ENCODE results near the gene RAB10.
A peak's percentile ranks its signal among the peaks of the same experiment; 100 is the strongest.
"Not testable (repeated sequence)": the region's sequence is repeated elsewhere in the genome, so short reads cannot be mapped to it uniquely, and the experiment has no call there.

Gene RAB10
- 58.8 to 242 (median 168) reads per million in 3 experiments for total RNA-seq

DNA sequence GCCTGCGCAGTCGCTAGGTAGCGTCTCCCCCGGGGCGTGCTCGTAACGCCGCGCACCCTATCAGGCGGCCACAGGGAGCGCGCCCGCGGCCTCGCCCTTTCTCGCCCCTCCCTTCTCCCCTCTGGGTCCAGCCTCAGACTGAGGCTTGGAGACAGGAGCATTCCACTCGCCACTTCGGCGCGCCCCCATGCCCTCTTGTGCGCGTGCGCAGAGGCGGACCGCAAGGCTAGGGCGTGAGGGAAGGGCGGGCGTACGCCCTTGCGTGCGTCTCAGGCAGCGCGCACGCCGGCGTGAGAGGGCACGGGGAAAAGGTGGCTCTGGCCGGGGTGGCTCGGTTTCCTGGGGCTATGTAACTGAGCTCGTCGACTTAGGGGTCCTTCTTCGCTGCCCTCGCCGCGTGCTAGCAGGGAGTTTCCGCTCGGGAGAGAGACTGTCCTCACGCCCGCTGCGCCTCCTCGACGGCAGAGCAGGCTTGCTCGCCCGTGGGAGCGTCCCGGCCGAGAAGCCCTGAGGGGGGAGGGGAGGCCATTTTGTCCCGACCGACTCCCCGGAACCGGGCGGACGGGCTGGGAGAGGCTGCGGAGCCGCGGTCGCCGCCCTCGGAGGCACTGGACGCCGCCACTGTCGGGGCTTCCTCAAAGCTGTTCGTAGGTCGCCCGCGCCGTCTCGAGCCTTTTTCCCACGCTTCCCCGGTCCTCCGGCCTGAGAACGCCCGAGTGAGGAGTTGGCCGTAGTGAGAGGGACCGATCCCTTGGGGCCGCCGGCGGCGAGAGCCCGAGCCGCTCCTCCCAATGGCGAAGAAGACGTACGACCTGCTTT, at the start of gene RAB10:
RAB10 (plus strand) TSS at position 267 of the 819 bp plus-strand sequence; CDS start at position 792, 525 bp downstream.
- peak; percentile 99 for DNase-seq

DNA sequence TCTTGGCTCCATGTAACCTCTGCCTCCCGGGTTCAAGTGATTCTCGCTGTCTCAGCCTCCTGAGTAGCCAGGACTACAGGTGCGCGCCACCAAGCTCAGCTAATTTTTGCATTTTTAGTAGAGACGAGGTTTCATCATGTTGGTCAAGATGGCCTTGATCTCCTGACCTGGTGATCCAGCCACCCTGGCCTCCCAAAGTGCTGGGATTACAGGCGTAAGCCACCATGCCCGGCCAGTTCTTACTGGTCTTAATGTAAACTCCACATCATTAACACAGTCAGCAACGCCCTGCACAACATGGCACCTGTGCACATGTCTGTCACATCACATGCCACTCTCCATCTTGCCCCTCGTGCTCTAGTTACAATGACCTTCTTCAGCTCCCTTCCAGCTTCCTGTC, 45.8 kb upstream of the RAB10 start:
- no peak for DNase-seq

DNA sequence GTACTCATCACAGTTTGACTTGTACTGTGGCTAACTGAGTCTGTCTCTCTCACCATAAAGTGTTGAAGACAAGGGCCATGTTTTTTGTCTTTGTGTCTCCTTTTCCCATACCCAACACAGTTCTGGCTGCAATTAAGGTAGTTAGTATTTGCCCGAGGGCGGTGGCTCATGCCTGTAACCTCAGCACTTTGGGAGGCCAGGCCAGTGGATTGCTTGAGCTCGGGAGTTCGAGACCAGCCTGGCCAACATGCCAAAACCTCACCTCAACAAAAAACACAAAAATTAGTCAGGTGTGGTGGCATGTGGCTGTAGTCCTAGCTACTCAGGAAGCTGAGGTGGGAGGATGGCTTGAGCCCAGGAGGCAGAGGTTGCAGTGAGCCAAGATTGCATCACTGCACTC, 44.7 kb upstream of the RAB10 start:
- DNase-seq: no peak

DNA sequence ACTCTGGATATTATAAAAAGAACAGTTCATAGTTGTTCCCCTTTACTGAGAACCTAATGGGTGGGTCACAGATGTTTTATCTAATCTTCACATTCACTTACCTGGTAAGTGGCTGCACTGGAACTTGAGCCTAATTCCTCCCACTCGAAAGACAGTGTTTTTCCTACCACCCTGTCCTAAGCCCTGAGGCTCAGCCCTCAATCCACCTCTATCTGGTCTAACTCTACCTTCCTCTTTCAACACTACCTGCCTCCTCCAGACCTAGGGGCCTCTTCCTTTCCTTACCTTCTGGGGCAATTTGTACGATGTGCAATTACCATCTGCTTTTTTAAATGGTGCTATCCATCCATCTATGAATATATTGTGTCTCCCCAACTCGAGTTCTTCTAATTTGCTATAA, 41.9 kb upstream of the RAB10 start:
- DNase-seq: no peak

DNA sequence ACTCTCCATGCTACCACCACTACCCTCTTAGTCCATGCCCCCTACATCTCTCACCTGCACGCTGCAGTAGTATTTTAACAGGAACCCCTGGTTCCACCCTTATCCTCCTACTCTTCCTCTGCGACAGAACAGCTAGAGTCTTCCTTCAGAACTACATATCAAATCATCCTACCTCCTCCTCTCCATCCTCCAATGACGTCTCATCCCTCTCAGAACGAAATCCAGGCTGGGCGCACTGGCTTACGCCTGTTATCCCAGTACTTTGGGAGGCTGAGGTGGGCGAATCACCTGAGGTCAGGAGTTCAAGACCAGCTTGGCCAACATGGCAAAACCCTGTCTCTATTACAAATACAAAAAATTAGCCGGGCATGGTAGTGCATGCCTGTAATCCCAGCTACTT, 41.3 kb upstream of the RAB10 start:
- DNase-seq: no peak

DNA sequence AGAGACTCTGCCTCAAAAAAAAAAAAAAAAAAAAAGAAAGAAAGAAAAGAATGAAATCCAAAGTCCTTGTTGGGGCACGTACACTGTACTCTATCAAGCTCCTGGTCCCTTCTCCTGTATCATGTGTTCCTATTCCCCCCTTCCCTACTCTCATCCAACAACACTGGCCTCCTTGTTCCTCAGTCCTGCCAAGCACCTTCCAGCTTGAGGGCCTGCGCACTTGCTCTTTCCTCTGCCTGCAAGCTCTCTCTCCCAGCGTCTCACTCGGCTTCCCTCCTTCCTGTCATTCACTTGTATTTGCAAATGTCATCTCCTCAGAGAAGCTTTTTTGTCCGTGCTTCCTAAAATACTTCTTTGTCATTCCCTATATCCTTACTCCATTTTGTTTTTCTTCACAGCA, 40.8 kb upstream of the RAB10 start:
- no peak for DNase-seq

DNA sequence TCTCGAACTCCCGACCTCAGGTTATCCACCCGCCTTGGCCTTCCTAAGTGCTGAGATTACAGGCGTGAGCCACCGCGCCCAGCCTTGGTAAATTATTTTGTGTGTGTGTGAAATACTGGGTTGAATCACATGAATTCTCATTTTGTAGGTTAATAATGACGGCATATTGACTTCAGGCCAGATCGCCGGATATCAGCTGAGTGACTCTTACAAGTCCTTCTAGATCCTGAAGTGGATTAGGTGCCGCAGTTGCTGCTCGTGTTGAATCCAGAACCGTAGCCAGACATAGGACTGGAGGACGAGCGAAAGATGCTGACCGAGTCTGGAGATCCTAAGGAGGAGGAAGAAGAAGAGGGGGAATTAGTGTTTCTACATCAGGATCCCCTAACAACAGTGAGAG, 39.4 kb upstream of the RAB10 start:
- no peak for DNase-seq

DNA sequence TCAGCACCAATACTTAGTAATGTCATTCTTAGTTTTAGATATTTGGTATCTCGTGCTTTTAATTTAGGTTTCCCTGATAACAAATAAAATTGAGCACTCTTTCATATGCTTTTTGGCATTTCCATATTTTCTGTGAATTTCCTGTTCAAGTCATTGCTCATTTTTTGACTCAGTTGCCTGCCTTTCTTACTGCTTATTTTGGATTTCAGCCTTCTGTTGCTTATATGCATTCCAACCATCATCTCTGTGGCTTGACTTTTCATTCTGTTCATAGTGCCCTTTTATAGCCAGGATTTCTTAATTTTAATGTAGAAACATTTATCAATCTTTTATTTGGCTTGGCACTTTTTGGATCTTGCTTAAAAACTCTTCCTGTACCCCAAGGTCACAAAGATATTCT, 37.0 kb upstream of the RAB10 start:
- no peak for DNase-seq

DNA sequence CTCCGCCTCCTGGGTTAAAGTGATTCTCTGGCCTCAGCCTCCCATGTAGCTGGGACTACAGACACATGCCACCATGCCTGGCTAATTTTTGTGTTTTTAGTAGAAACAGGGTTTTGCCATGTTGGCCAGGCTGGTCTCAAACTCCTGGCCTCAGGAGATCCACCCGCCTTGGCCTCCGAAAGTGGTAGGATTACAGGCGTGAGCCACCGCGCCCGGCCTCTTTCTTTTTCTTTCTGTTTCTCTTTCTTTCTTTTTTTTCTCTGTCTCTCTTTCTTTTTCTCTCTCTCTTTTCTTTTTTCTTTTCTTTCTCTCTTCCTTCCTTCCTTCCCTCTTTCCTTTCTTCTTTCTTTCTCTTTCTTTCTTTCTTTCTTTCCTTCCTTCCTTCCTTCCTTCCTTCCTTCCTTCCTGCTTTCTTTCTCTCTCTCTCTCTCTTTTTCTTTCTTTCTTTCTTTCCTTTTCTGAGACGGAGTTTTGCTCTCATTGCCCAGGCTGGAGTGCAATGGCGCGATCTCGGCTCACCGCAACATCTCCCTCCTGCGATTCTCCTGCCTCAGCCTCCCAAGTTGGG, 35.0 kb upstream of the RAB10 start:
- not testable (repeated sequence) for DNase-seq

DNA sequence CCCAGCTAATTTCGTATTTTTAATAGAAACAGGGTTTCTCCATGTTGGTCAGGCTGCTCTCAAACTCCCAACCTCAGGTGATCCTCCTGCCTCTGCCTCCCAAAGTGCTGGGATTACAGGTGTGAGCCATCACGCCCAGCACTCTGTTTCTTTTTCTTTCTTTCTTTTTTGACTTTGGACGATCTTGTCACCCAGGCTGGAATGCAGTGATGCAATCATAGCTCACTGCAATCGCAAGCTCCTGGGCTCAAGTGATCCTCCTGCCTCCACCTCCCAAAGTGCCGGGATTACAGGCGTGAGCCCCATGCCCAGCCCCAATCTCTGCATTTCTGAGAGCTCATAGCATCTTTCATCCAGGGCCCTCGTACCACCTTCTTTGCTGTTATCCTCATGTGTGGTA, 34.5 kb upstream of the RAB10 start:
- DNase-seq: not testable (repeated sequence)

DNA sequence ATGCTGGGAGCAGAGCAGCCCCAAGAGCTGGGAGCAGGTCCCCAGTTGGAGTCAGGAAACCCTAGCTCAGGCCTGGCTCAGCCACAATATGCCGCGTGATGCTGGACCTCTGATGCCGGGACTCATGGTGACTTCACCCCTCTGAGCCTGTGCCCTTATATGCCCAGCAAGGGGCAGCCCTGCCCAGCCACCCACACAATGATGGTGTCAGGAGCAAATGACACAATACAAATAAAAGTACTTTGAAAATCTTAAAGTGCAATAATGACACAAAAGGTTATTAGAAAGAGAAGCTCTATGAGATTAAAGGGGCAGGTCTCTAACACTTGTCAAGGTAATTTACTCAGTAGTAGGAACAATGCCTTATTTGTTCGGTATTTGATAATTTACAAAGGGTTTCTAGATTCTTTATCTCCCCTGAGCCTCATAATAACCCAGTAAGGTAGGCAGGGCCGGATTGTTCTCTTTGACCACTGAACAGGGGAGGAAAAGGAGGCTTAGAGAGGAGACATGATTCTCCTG, 33.3 kb upstream of the RAB10 start:
- no peak for DNase-seq

DNA sequence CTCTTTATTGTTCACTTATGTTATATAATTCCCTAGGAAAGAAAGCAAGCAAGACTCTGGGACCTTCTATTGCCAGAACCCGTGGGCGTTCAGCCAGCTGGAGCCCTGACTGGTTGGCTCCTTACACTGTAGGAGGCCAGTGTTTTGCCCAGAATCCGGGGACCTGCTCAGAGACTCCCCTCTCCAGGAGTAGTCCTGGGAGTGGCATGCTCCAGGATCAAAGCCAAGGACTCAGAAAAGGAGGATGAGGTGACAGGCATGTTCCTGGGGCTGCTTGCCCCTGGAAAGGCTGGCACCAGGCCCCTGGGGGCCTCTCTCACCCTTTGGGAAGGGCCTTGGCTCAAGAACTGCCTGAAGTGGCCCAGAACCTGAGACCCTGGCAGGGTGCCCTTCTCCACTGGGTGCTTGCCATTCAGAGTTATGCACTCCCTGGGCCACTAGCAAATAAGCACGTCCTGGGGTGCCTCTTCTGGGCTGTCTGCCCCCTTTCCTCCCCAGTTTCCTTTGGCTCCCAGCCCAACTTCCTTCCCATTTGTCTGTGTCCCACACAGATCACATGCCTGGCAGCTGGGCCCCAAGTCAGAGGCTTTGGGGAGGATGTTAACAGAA, 32.0 kb upstream of the RAB10 start:
- DNase-seq: no peak

DNA sequence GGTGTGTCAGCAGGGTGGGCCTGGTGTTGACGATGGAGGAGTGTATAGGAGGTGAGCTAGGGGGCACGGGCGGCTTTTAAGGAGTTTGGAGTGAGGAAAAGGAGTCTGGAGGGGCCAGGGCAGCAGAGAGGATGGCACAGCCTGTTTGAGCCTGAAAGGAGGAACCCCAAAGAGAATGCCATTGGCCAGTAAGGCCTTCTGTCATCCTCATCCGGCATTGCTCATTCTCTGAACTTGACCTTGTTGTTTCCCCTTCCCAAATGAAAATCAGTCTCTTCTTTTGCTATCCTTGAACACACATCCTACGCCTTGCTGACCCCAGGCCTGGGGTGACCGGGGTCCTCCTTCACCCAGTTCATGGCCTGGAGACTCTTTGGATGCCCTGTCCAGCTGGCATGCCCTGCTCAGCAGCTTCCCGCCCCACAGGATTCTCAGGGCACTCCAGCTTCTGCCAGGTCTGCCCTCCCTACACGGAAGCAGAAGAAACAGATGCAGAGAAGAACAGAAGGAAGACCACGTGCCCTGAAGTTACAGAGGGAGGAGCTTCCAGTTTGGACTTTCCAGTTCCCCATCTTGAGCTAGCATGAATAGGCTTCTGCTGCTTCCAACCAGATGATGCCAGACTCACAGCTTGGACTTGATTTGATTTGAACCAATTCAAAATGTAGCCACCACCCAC, 31.1 kb upstream of the RAB10 start:
- DNase-seq: no peak

DNA sequence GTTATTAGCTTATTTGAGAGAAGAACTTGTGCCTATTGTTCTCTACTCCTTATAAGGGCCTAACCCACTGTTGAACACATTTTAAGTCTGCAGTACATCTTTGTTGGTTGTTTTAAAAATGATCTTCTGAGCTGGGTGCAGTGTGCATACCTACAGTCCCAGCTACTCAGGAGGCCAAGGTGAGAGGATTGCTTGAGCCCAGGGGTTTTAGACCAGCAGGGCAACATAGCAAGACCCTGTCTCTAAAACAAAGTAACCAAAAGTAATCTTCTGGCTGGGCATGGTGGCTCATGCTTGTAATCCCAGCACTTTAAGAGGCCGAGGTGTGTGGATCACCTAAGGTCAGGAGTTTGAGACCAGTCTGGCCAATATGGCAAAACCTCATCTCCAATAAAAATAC, 25.8 kb upstream of the RAB10 start:
- DNase-seq: no peak

DNA sequence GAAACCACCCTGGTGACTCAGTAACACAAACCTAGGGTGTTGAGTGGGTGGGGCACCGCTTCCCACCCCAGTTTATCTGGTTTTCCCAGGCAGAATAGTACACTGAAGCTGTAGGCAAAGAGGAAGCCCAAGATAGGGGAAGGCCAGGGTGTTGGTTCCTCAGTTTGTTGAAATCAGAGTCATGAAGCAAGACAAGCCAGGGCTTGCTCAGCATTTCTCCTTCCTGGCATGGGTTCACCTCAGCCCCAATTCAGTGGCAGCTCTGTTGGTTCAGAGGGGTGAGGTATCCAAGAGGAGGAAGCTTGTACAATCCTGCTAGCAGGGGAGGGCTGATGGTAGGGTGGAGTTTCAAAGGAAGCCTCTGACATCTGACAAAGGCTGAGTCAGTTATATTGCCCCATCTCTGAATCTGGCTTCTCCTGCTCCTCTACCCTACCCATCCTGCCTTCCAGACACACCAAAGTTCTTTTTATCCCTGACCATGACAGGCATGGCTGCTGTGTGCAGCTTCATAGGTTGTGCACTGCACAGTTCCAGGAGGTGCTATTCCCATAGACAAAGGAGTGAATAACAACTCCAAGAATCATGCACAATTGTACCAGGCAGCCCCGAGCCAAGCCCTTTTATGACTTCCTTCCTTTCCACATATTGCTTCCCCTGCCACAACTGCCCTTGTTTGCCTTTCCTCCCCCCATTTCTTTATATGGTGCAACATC, 24.9 kb upstream of the RAB10 start:
- DNase-seq: no peak

DNA sequence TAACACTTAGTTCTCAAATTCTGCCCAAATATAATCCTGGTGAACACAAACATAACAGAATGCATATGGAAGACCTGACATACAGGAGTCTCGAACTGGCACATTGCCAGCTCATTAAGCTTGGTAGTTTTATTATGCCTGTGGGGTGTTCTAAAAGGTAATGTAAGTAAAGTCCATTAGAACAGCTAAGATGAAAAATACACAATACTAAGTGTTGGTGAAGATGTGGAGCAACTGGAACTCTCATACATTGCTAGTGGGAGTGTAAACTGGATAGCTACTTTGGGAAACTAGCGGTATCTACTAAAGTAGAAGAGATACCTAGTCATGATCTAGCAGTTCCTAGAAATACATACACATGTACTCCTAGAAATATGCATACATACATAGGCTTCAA, 24.3 kb upstream of the RAB10 start:
- DNase-seq: no peak

DNA sequence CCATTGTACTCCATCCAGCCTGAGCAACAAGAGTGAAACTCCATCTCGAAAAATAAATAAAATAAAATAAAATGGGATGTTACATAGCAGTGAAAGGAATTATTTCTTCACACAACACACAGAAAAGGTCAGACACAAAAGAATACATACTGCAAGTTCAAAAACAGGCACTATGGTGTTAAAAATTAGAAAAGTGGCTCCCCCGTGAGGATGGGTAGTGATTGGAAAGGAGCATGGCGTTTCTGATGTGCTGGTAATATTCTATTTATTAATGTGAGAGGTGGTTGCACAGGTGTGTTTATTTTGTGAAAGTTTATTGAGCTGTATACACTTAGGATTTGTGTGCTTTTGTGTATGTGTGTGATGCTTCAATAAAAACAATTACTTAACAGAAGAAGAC, 22.9 kb upstream of the RAB10 start:
- no peak for DNase-seq

DNA sequence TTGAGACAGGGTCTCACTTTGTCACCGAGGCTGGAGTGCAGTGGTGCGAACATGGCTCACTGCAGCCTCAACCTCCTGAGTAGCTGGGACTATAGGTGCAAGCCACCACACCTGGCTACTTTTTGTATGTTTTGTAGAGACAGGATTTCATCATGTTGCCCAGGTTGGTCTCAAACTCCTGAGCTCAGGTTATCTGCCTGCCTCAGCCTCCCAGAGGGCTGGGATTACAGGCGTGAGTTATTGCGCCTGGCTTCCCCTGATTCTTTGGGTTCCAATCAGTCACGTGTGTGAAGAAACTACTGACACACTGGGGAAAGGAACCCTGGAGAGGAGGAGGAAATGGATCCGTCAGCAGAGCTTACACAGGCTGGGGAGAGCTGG, 22.3 kb upstream of the RAB10 start:
- no peak for DNase-seq

DNA sequence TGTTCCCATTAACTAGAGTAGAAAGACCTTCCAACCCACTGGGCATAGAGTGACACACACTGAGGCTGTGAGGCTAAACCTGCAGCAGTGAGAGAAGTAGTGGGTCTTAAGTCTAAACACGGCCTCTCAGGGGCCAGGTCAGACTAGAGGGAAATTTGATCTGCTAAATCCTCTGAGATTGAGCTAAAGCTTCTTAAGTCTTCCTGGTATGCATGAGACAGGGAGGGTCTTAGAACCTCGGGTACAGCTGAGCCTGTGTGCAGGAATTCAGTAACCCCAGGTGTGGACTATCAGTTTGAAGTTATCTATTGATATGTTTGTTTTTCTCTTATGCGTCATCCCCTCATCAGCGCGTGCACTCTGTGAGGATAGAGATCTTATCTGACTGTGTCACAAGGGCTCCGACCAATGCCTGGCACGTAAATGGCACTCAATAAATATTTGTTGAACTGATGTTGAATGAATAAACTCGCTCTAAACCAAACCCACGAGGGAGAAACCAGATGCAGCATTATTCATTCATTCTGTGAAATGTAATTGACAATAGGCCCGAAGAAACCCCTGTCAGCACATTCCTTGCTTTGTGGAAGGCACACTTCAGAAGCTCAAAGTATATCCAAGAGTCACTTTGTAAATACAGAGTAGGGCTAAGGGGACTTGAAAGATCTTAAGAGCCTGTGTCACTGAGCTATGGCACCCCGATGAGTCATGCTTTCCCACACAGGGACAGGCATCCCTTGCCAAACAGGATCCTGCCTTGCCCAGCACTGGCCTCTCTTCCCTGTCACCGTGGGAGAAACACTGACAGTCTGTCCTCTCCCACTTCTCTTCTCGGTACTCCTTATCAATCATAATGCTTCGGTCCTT, 21.7 kb upstream of the RAB10 start:
- DNase-seq: no peak

DNA sequence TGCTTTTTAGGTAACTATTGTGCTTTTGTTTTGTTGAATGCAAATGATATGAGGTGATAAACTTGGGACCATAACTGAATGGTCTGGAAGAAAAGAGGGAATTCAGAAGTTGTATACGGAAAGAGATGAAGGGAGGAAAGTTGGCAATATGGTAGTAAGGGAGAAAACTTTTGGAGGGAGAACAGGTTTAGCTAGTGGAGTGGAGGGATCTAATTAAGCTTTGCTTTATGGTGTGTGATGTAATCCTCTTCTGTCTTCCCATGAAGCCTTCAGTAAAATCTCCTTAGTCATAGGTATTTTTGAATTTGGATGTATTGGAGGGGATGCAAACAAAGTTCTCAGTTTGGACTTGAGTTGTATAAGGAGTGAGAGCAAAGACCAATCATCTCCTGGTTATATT, 20.2 kb upstream of the RAB10 start:
- no peak for DNase-seq

DNA sequence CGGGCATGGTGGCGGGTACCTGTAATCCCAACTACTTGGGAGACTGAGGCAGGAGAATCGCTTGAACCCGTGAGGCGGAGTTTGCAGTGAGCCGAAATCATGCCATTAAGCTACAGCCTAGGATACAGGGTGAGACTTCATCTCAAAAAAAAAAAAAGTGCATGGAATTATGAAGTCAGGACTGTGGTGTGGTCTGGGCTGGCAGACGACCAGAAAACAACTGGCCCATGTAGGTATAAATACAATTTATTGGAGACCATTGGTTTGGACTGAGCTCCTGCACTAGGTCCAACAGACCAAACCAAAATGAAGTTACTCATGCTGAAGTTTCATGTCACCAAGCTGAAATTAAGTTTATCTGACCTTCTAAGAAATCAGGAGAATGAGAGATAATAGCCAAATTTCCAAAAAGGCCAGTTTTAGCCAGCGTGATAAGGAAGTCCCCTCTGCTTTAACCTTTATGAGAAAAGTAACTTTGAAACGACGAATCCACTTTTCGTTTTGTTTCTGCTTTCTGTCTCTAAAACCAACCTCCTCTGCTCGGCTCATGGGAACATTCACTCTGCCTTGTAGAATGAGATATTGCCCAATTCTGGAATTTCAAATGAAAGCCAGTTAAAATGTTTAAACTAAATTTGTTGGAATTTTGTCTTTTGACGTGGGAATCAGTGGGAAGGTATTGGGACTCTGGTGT, 17.7 kb upstream of the RAB10 start:
- DNase-seq: no peak

Measured in central memory CD4-positive, alpha-beta T cell (primary cell).